ACHN (cell line): ENCODE data around the gene CFAP92.
A peak's percentile ranks its signal among the peaks of the same experiment; 100 is the strongest.

Experiments
- DNase-seq: peaks from one replicate; pipeline ENCODE4 v3.0.0-alpha.2; 2015
- in situ Hi-C: cut with HindIII; loops from 2 replicates; pipeline ENCODE4 v1.10.0; 2017; ENCODE audit warnings: low sequenced_read_pairs, low pct_ligation_motif_present, low pct_unique_long_range_greater_than_20kb

Gene CFAP92, protein sequence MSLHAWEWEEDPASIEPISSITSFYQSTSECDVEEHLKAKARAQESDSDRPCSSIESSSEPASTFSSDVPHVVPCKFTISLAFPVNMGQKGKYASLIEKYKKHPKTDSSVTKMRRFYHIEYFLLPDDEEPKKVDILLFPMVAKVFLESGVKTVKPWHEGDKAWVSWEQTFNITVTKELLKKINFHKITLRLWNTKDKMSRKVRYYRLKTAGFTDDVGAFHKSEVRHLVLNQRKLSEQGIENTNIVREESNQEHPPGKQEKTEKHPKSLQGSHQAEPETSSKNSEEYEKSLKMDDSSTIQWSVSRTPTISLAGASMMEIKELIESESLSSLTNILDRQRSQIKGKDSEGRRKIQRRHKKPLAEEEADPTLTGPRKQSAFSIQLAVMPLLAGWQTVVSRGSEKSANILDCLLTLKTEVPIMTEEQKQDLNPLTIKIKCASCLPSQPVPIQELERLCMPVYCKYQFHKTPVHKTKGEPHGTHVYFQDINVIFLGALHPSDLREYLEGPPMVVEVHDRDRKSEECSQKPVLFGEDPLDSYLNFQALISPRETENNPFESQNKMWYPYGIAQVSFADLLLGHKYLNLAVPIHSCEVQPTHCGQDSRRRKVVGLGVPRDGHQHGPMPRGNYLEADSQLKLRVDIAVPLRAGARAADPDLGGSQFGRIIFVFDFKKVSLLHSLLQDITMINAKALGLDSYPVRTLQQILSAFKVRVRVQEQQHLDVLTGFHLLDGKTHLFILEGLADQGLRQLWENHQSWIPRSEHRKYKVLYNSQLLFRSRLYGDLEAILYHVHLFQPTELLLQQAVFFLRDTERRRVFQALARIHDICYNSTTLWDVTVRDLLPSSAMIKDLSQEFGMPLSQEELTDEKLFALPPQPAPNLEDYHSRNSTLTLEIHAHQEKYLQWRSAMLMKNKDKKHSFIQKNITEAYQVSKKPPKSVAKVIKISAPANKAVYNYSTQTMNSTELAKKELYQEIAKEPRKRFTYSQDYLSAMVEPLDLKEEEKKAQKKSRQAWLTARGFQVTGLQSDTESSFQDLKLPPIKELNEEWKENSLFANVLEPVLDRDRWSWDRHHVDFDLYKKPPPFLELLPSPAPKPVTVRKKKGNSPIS

DNA sequence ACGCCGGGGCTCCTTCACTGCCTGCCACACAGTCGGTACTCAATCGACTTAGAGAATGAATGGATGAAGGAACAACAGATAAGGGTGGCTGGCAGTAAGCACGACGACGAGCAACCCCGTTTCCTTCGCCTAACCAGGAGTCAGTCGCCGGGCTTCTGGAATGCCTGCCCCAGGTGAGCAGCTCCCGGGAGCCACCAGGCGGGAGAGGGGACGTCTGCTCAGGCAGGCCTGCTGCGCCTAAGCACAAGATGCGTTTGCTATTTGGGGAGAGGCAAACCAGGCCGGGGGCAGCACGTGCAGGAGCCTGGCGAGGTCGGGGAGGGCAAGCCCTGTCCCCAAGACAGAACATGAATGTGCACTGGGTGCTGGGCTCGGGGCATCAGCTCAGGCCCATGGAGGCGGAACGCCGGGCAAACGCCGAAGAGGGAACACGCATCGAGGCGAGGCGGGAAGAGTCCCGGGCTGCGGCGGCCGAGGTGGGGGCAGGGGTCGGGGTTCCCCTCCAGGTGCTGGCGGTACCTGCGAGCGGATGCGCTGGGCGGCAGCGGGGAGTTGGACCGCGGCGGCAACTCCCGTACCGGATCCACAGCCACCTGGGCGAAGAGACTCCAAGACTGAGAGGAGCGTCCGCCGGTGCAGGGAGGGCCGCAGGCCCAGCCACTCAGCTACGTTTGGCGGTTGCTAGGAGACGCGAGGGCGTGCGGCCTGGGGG is at the start of gene CFAP92:
Gene CFAP92 (minus strand): TSS at position 616 of the 712 bp plus-strand sequence. CDS start 772 bp downstream, outside the sequence.
- peak; percentile 72 for DNase-seq
- in situ Hi-C loops, result no loop called here

DNA sequence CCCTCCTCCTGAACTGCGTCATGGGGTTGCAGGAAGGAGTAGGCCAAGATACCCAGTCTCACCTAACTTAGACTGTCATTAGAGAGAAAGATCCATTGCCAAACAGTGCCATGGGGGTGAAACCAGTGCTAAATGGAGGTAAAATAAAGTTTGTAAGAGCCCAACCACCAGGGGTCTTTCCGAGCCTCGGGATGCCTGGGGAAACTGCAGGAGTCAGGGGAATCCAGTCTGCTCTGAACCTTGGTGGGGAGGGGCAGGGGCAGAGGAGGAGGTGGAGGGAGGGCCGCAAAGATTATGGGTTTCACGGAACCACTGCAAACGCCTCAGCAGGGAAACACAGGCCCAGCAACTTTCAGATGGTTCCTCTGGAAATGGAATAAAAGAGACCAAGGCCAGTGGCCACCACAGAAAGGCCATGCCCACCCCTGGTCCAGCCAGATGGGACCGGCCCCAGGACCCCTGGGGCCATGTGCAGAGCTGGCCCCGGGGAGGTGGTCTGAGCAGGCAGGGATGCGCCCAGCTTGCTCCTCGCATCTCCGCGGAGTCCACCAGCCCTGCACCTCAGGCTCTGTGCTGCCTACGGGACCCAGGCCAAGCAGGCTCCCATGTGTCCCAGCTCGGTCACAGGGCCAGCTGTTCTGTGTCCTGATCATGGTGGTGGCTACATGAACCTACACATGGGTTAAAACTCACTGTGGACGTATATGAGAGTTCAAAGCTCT is 46.9 kb upstream of the CFAP92 start:
- no peak for DNase-seq
- in situ Hi-C loops, result no loop called here

DNA sequence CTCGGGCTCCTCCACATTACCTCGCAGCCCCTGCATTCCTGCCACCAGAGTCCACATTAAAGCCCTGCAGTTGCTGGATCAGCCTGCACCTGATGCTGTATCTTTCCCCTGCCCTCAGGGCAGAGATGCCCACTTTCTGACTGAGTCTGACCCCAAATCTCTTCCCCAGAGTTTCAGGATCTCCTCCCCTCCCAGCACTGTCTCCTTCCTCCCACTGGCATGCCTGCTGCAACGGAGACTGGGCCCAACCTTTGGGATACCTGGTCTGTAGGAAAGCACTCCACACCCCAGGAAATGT is 46.1 kb upstream of the CFAP92 start:
- DNase-seq, result no peak
- in situ Hi-C loops, result no loop called here

DNA sequence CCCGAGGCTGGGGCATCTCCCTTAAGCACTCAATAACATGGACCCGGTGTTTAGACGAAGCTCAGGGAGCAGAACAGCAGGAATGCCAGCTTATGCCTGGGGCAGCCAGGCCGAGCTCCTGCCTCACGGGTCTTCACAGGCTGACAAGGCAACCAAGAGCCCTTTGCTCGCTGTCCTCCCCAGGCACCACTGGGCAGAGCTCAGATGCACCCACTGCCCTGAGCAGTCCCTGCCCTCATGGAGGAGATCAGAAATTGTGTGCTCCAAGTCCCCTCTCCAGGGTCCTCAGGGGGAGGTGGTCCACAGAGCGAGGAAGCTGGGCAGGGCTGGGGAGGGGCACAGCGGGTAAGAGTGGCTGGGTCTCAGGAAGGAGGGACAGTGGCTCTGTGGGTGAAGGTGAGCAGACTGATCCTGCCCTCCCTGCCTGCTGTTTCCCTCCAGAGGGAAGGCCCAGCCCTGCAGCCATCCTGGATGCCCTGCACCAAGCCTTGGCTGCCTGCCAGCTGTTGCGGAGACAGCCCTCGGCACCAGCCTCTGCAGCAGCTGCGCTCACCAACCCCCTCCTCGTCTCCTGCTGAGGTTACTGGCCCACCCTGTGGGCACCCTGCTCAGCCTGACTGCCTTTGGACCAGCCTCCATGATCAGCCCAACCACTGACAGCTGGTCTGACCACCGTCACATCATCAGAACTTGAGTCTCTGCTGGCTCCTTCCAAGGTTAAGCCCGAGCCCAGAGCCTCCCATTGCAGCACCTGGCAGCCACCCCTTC is 45.6 kb upstream of the CFAP92 start:
- DNase-seq, result no peak
- in situ Hi-C loops, result no loop called here

DNA sequence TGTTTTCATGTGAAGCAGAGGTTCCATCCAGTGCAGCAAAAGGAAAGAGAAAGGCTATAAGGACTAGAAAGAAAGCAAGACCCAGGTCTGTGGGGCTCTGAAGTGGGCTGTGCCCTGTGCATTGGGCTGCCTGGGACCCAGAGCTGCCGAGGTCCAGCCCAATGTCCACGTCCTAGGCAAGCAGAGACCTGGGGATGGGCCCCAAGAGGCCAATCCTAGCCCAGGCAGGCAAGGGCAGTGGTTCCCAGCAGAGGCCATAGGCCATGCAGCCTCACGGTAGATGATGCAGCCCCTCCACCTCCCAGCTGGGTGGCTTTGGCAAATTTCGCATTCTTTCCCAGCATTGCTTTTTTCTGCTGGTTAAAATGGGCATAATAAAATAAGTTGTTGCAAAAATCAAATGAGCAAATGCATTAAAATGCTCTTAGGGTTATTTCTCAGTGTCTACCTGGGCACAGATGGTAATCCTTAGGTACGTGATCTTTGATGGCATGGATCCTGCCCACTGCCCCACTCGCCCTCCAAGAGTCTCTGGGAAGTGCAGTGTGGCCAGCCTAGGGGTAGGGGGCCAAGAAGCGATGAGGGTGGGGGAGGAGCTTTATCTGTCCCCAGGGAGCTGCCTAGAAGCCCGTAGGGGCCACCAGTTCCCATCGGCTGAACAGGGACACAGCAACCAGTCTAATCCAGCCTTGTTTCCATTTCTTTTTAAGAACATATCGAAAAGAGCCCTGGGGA is 44.4 kb upstream of the CFAP92 start:
- in situ Hi-C loops, result no loop called here
- no peak for DNase-seq

DNA sequence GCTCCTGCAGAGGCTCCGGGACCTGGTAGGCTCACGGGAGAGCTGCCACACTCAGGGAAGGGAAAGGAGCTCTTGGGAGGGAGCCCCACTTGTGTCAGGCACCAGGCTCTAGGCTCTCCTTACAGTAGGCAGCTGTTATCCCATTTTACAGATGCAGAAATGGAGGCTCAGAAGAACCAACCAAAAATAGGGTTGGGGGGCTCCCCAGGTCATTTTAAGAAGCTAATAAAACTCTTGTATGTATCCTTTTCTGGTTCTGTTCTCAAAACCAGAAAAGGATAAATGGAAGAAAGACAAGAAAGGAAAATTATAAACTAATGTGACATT is 43.2 kb upstream of the CFAP92 start:
- no peak for DNase-seq
- in situ Hi-C loops, result no loop called here

DNA sequence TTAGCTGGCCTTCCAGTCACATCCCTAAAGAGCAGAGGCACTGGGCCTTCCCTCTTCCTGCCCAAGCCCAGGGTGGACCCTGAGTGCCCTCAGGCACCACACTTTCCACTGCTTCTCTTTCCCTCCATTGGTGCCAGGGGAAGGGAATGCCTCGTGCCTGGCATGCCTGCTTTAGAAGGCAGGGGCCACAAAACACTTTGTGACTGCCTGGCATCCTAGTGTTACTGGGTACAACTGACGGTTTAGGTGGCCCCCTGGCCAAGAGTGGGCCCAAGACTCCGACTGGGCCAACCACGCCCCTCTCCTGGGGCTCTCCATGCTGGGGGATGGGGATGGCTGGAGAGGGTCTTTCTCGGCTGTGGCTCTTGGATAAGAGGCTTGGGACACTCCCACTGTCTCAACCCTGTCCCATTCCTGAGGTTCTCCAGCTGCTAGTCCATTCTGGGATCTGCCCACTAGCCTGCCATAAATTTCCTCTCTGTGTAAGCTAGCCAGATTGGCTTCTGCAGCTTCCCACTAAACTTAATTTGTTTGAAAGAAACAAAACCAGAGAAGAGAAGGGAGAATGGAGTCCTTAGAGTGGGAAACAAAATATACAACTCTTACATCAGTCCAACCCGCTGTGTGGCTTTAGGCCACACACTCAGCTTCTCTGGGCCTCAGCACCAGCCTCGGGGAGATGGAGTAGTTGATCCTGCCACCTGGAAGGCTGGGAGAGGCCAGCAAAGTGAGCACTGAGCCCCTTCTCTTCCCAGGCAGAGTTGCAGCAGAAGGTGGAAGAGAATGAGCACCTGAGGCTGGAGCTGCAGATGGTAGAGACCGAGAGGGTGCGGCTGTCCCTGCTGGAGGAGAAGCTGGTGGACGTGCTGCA is 42.6 kb upstream of the CFAP92 start:
- no peak for DNase-seq
- in situ Hi-C loops, result no loop called here

DNA sequence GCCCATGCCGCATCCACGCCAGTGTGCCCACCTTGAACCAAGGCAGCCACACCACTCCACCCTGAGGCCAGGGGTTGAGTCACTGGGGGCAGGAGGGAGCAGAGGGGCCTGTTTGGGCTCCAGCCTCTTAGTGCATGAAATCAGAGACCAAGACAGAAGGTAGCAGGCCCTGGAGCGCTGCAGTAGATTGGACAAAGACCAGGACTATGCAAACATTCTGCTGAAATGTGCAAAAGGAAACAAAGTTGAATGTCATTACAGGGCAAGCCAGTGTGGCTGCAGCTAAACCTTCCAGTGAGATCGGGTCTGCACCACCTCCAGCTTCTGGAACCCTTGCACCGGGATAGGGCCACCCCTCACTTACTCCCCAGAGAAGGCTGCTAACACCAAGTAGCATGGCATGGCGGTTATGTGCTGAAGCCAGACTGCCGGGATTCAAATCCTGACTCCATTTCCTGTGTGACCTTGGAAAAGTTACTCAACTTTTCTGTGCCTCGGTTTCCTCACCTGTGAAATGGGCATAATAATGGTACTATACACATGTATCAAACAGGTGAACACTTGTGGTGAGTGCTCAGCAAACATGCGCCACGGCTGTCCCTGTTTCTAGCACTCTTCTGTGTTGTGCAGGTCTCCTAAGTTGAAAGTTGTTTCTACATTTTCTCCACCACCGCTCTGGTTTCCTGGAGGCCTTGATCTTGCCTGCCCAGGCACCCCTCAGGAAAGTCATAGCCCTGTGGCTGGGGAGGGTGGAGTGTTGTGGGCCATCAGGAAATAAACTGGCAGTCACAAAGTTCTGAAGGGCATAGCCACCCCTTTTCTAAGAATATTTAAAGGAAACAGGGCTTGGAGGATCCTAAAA is 41.7 kb upstream of the CFAP92 start:
- no peak for DNase-seq
- in situ Hi-C loops, result no loop called here

DNA sequence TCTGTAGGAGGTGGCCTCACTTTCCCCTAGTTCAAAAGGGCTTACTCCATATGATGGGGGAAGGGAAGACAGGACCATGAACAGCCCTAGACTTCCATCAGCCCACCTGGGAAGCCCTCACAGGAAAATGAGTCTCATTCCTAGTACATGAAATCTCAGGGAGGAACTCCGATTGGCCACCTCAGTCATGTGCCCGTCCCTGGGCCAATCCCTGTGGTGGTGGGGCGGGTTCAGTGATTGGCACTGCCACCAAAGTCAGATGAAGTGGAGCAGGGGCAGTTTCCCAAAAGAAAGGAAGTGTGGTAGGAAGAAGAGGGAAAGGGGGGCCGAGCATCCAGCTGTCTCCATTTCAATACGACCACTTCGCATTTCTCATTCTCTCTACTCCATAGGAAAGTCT is 40.8 kb upstream of the CFAP92 start:
- DNase-seq, result no peak
- in situ Hi-C loops, result no loop called here

DNA sequence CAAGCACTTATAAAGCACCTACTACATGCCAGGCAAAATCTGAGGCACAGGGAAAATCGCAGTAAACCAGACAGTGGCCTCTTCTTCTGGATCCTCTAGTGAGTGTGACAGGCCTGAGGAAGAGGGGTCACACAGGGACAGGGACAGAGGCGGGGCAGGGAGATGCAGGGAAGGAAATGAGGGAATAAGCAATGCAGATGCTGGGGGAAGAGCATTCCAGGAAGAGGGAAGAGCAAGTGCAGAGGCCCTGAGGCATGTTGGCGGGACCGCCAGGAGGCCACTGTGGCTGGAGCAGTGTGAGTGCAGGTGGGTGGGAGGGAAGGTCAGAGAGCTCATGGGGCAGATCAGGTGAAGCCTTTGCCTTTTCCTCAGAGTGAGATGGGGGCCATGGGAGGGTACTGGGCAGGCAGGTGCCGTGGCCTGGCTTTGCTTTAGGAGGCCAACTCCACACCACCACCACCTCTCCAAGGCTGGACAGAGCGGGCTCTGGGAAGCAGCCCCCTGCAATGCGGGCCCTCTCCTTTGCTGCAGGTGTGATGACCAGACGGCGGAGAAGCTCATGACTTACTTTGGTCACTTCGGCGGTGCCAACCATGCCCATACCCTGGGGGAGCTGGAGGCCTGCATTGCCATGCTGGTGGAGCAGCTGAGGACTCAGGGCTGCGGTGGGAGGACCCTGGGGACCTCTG is 39.9 kb upstream of the CFAP92 start:
- in situ Hi-C loops, result no loop called here
- no peak for DNase-seq

DNA sequence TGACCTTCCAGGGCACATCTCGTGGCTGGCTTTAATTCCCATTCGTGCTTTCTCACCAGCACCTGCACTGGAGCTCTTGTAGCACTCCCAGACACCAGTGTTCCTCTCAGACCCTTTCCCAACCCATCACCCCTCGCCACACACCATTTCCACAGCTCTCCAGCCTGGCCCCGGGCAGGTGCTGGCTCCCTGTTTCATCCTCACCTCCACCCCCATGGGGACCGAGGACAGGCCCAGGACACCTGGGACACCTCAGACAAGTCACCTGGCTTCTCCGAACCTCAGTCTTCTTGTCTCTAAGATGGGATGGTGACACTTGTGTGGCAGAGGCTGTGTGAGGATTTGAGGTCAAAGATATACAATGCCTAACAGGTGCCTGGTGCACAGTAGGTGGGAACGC is 39.3 kb upstream of the CFAP92 start:
- no peak for DNase-seq
- in situ Hi-C loops, result no loop called here

DNA sequence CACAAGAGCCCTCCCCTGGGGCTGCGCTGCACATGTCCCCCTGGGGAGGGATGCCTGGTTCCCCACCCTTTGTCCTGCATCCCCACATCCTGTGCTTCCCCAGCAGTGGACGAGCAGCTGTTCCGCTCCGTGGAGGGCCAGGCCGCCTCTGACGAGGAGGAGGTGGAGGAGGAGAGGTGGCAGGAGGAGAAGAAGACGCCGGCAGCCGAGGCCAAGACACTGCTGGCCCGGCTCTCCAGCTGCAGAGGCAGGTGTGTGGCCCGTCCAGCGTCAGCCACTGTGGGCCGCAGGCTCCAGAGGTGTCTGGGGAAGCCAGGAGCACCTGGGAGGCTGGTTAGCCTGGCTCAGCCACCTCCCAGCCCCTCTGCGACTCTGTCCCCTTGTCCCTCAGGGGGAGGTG is 38.8 kb upstream of the CFAP92 start:
- in situ Hi-C loops, result no loop called here
- no peak for DNase-seq

DNA sequence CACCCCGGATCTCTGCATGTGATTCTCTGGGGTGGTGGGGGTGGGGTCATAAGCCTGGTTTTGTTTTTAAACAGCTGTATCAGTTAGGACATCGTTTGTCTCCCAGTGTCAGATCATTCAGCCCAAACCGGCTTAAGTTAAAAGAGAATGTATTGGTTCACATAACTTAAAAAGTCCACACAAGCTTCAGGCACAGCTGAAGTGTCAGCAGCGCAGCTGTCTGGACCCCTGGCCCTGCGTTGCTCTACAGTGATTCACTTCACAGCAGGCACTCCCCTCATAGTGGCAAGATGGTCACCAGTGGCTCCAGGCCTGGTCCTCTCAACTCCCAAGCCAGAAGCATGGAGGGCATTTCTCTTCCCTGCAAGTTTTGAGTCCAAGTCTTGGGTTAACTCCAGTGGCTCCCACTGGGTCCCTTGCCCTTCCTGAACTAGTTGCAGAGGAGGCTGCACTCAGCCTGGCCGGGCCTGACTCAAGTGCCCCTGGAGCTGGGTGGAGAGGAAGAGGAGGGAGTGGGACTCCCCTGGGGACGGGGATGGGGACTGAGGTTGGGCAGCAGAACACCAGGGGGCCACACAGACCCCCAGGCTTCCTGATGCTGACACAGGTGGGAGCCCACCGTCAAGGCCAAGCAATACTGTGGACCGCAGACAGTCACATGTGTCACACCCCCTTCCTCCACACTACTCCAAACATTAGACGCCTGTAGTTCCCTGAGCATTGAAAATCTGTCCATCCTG is 37.8 kb upstream of the CFAP92 start:
- no peak for DNase-seq
- in situ Hi-C loops, result no loop called here

DNA sequence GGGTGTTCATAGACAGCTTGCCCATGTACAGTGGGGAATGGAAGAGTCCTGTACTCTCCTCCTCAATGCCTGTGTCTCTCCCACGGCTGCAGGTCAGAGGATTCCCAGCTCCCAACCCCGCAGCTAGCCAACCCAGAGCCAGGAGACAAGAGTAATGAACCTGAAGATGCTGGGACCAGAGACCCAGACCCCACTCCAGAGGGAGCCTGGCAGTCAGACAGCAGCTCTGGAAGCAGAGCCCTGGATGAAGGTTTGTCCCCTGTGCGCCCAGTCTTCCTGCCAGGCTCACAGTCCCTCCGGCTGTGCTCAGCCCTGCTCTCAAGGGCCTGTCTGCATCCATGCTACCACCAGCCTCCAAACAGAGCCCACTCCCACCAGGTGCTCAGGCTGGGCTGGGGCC is 36.7 kb upstream of the CFAP92 start:
- DNase-seq, result no peak
- in situ Hi-C loops, result no loop called here
